Measurements from ENCODE around the gene TBC1D9.

The TBC1D9 gene

GRCh38 chr4:140617499-140618248, 138.5 kb downstream of the TBC1D9 start:
- TF ChIP-seq CTCF (IDR thresholded peaks at IDR 0.05; ENCODE audit: low read depth, low read length, missing control alignments) = no peak
- no peak for DNase-seq
- Histone ChIP-seq H3K4me3 (ENCODE audit: low read depth, low read length) (no peak overlapping the region), H3K36me3 (replicated peaks) (no peaks in the 10 kb centered on the region), H3K27me3 (replicated peaks) (no peaks in the 10 kb centered on the region), H3K27ac (no peak overlapping the region)
- in situ Hi-C loops (cut with HindIII; ENCODE audit: low pct_ligation_motif_present, low sequenced_read_pairs) = no loop called here

GRCh38 chr4:140615451-140615850, 140.7 kb downstream of the TBC1D9 start:
- no peaks in the 10 kb centered on the region for H3K27me3 ChIP-seq (replicated peaks)
- in situ Hi-C loops (cut with HindIII; ENCODE audit: low pct_ligation_motif_present, low sequenced_read_pairs) = no loop called here

GRCh38 chr4:140612357-140612756, 143.8 kb downstream of the TBC1D9 start:
- Histone ChIP-seq H3K27me3 (replicated peaks) (no peaks in the 10 kb centered on the region), H3K36me3 (replicated peaks) (no peaks in the 10 kb centered on the region), H3K4me3 (ENCODE audit: low read depth, low read length) (no peak overlapping the region), H3K27ac (no peak overlapping the region)
- no peak for TF ChIP-seq CTCF (IDR thresholded peaks at IDR 0.05; ENCODE audit: low read depth, low read length, missing control alignments)
- no peak for DNase-seq
- in situ Hi-C loops (cut with HindIII; ENCODE audit: low pct_ligation_motif_present, low sequenced_read_pairs) = no loop called here

More at GRCh38 chr4:140615451-140615850, 140.7 kb downstream of the TBC1D9 start:
- DNase-seq = no peak
- Histone ChIP-seq H3K27ac (no peak overlapping the region), H3K4me3 (ENCODE audit: low read depth, low read length) (no peak overlapping the region), H3K36me3 (replicated peaks) (no peaks in the 10 kb centered on the region)
- no peak for TF ChIP-seq CTCF (IDR thresholded peaks at IDR 0.05; ENCODE audit: low read depth, low read length, missing control alignments)

GRCh38 chr4:140611854-140612253, 144.3 kb downstream of the TBC1D9 start:
- Histone ChIP-seq H3K36me3 (replicated peaks) (no peaks in the 10 kb centered on the region), H3K4me3 (ENCODE audit: low read depth, low read length) (no peak overlapping the region), H3K27ac (no peak overlapping the region), H3K27me3 (replicated peaks) (no peaks in the 10 kb centered on the region)
- DNase-seq = no peak
- in situ Hi-C loops (cut with HindIII; ENCODE audit: low pct_ligation_motif_present, low sequenced_read_pairs) = no loop called here
- no peak for TF ChIP-seq CTCF (IDR thresholded peaks at IDR 0.05; ENCODE audit: low read depth, low read length, missing control alignments)

GRCh38 chr4:140609548-140610425, 146.4 kb downstream of the TBC1D9 start:
- Histone ChIP-seq H3K4me3 (ENCODE audit: low read depth, low read length) (no peak overlapping the region), H3K27me3 (replicated peaks) (no peaks in the 10 kb centered on the region), H3K36me3 (replicated peaks) (no peaks in the 10 kb centered on the region), H3K27ac (no peak overlapping the region)
- TF ChIP-seq CTCF (IDR thresholded peaks at IDR 0.05; ENCODE audit: low read depth, low read length, missing control alignments) = peak; percentile 46
- peak; percentile 28 for DNase-seq
- in situ Hi-C loops (cut with HindIII; ENCODE audit: low pct_ligation_motif_present, low sequenced_read_pairs) = no loop called here
